Glomerular visceral epithelial cell (primary cell): ENCODE data around the gene KRTAP1-5.
A peak's percentile ranks its signal among the peaks of the same experiment; 100 is the strongest.
"Not testable (repeated sequence)": the region's sequence is repeated elsewhere in the genome, so short reads cannot be mapped to it uniquely, and the experiment has no call there.

Experiments
- DNase-seq: peaks from one replicate; pipeline ENCODE4 v3.0.0-alpha.2; 2016; ENCODE audit errors: extremely low spot score

KRTAP1-5 gene

DNA sequence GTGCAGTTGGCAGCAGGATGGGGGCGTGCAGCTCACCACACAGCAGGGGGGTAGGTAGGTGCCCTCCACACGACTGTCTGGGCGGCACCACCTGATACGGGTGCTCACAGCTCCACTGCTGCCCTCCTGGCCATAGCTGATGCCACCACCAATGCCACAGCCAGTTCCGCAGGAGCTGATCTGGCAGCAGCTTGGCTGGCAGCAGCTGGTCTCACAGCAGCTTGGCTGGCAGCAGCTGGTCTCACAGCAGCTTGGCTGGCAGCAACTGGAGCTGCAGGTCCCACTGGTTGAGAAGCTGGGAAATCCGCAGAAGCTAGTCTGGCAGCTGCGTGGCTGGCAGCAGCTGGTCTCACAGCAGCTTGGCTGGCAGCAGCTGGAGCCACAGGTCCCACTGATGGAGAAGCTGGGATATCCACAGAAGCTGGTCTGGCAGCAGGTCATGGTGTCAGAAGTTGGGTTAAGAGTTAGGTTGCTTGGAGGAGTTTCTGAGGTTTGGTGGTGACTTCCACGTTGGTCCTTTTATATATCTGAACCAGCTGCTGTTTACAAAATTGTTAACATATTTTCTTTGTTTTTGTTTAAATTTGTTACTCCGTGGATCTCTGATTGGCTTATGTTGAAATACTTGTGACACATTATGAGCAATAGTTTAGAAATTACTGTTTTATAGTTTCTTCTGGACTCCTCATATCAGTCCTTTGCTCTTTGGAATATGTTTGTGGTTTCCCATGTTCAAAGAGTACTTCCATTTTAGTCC is at the start of gene KRTAP1-5:
Gene KRTAP1-5, minus strand, starts transcription at position 494 of the 757 bp plus-strand sequence. Its CDS starts 53 bp downstream, at position 441.
- no peak for DNase-seq

- no peak for DNase-seq
These were observed 49.8 kb upstream of the KRTAP1-5 start for GRCh38 chr17:41076788-41077187.

- no peak for DNase-seq
These were observed 46.7 kb upstream of the KRTAP1-5 start for GRCh38 chr17:41073676-41074075.

- no peak for DNase-seq
These were observed 44.8 kb upstream of the KRTAP1-5 start for GRCh38 chr17:41071606-41072360.

- DNase-seq = no peak
These were observed 42.0 kb upstream of the KRTAP1-5 start for GRCh38 chr17:41069031-41069430.

GRCh38 chr17:41067281-41067680 is 40.3 kb upstream of the KRTAP1-5 start:
- DNase-seq = no peak

GRCh38 chr17:41065829-41066624 is 39.0 kb upstream of the KRTAP1-5 start, which contains the start of gene KRTAP2-4:
Gene KRTAP2-4 (minus strand): TSS chr17:41065879. CDS start chr17:41065845, 34 bp downstream.
- DNase-seq = peak; percentile 94

- DNase-seq = not testable (repeated sequence)
These were observed 38.1 kb upstream of the KRTAP1-5 start for GRCh38 chr17:41065016-41065689.

DNA sequence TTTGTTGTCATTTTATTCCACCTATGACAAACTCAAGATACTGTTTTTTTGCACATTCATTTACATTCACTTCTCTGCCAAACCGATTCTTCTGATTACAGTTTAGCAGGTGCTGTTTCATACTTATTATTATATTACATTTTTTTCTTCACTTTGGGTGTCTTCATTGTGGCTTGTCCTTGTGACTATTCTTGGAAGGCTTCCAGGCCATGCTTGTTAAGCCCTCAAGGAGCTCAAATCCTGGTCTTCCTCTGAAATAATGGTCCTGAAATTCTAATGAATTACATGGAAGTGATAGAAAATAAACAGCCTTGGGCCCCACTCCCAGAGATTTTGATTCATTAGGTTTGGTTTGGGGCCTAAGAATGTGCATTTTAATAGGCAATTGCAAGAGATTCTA is 37.3 kb upstream of the KRTAP1-5 start:
- DNase-seq = no peak

DNA sequence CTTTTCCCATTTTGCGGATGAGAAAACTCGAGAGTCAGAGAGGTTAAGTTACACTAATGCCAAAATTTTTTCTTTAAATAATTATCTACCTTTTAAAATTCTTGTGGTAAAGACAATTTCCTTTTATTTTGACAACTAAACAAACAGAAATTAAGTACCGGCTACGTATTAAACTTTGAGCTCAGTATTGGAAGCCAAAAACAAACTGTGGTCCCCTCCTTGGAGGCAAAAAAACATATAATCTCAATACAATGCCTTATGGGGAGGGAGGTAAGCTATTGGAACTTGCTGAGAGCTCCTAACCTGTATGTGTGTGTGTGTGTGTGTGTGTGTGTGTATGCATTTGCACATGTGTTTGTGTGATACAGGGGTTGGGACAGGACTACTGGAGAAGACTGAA is 36.4 kb upstream of the KRTAP1-5 start:
- no peak for DNase-seq

- DNase-seq = peak; percentile 90
These were observed 35.0 kb upstream of the KRTAP1-5 start for GRCh38 chr17:41061964-41062363.

- DNase-seq = peak; percentile 94
These were observed 33.1 kb upstream of the KRTAP1-5 start, which contains the start of gene KRTAP2-3 for GRCh38 chr17:41060052-41060604. Gene KRTAP2-3 (minus strand): TSS chr17:41060114. CDS start chr17:41060050, 64 bp downstream.

GRCh38 chr17:41059276-41060051 is 32.5 kb upstream of the KRTAP1-5 start:
- peak; percentile 74 for DNase-seq

DNA sequence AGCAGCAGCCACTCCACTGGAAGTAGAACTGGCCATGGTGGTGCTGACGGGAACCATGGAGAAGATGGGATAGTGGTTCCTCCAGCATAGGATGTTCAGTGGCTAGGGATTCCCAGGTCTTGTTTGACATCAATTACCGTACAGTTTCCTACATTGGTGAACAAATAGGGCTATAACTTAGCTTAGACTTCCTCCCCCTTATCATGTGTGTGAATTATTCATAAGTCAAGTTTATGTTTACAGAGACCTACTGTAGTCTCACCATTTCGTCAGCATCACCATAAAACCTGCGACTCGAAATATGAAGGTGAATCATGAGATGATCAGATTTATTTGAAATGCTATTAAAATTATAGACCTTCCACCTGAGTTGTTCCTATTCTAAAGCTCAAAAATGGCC is 31.7 kb upstream of the KRTAP1-5 start:
- no peak for DNase-seq

- DNase-seq = no peak
These were observed 30.5 kb upstream of the KRTAP1-5 start for GRCh38 chr17:41057547-41057946.

GRCh38 chr17:41055130-41055529 is 28.1 kb upstream of the KRTAP1-5 start, which contains the start of gene KRTAP2-2:
Gene KRTAP2-2 (minus strand): TSS chr17:41055230. CDS start chr17:41055211, 19 bp downstream.
- DNase-seq = not testable (repeated sequence)

GRCh38 chr17:41054556-41054955 is 27.5 kb upstream of the KRTAP1-5 start:
- DNase-seq = not testable (repeated sequence)

DNA sequence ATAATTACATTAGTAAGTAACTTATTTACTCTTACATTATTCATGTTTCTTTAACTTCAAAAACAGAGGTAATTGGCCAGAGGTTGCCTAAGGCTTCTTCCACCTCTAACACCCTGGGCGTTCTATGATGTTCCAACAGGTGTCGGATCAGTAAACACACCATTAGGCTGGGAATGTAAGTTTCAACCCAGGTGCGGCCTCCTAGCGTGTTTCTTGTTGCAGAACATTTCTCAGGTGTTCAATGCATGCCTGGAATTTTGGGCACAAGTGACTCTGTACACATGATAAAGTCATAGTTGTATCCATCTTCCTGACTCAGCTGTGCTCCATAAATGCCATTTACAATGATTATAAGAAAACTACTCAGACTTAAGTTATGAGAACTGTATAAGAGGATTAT is 27.0 kb upstream of the KRTAP1-5 start:
- no peak for DNase-seq

DNA sequence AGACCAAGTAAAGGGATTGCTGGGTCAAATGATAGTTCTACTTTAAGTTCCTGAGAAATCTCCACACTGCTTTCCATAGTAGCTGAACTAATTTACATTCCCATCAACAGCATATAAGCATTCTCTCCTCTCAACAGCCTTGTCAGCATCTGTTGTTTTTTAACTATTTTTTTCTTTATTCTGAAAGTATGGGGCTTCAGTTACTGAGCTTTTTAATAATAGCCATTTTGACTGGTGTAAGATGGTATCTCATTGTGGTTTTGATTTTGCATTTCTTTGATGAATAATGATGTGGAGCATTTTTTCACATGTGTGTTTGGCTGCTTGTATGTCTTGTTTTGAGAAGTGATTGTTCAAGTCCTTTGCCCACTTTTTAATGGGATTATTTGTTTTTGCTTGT is 25.6 kb upstream of the KRTAP1-5 start:
- DNase-seq = no peak

GRCh38 chr17:41049110-41049509 is 22.1 kb upstream of the KRTAP1-5 start:
- DNase-seq = peak; percentile 71
